GM21576 (cell line): ENCODE results near the gene MRM2.

Experiments used
- ATAC-seq: cut with Tn5 transposase; IDR thresholded peaks from one replicate; pipeline ENCODE4 v1.9.1; 2021; ENCODE audit warnings: mild to moderate bottlenecking, moderate library complexity; ENCODE audit not compliant: unreplicated experiment

Gene MRM2

DNA sequence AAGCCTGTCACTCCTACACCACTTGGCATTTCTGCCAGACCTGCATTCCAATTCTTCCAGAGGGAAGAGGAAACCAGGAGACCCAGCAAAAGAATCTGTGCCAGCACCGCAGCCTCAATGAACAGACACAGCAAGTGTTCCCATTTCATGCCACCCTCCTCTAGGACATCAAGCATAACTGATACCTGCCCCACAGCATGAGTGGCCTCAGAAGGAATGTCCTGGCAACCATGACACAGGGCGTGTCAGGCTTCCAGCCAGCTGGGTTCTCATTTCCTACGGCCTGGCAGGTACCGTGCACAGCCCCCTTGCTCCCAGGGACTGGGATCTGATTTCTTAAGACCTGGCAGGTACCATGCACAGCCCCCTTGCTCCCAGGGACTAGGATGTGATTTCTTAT lies 17.1 kb downstream of the MRM2 start:
- ATAC-seq: no peak

DNA sequence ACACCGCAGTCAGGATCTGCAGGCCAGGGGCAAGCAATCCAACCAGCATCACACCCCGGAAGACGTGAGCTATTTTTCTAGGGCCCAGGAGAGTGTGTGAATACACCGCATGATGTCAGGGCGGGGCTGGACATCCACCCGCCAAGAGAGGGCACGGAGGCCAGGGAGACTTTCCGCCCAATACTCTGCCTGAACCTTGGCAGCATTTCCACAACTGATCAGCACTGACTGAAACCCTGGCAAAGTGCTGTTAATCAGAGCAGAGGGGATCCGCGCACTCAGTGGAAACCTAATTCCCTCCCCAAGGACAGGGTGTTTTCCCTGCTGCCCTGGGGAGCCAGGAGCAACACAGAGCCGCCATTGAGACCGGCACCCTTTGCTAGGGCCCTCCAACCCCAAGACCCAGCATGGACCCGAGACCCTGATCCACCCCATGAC lies 17.5 kb downstream of the MRM2 start:
- no peak for ATAC-seq

DNA sequence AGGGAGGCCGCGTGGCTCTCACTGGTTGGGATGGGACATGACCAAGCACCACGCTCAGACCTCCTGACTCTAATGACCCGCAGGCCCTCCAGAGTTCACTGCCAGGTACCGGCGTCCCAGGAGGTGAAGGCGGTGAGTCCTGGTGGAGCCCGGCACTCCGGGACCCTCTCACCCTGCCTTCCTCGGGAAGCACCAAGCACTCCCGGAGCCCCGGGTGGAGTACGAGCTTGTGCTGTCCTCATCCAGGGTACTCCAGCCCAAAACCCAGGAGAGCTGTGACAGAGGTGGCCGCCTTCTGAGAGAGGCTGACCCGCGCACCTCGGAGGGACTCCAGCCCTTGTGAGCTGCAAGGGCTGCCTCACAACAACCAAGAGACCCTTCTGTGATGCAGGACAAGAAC lies 18.7 kb downstream of the MRM2 start:
- no peak for ATAC-seq

DNA sequence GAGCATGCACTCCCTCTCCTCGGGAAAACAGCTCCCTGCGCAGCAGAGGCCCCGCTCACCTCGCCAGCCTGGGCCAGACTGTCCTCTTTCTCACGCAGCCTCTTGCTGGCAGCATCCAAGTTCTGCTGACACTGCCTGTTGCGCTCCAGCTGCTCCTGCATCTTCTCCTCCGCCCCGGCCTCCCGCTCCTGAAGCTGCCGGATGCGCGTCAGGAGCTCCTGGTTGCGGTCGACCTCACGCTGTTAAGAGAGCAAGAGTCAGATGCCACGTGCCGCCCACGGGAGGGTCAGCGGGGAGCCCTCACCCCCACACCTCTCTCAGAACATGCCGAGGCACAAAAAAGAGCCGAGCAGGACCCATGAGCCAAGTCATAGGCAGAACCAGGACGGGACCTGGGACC lies 19.5 kb downstream of the MRM2 start:
- no peak for ATAC-seq

DNA sequence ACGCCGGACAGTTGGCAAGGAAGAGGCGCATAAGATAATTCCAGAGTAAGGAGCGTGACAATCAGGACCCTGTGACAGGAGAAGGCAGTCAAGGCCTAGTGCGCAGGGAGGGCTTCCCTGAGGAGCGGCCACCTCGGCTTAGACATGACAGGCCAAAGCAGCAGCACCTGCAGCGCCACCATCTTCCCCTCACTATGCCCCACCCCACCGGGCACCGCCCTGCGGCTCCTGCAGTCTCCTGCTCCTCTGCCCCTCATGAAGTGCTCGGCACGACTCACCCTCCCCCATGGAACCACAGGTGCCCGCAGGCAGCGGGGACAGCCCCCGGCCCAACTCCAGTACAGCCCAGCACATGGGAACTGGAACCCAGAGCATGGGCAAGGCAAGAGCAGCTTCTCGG lies 21.1 kb downstream of the MRM2 start:
- ATAC-seq: no peak

DNA sequence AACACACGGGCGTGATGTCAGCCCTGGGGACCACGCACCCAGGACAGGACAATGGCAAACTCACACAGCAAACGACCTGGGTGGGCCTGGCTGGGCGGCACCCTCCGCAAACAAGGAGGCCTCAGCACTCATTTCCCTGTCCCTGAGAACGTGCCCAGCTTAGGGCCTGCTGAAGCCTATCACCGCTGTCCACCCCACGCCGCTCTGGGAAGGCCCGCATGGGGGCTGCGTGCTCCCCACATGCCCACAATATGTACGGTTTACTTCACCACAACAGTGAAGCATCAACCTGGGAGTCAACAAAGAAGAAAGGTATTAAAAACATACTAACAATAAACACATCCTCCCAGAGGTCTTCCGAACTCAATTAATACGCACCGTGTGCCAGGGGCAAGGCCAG lies 21.5 kb downstream of the MRM2 start:
- no peak for ATAC-seq

DNA sequence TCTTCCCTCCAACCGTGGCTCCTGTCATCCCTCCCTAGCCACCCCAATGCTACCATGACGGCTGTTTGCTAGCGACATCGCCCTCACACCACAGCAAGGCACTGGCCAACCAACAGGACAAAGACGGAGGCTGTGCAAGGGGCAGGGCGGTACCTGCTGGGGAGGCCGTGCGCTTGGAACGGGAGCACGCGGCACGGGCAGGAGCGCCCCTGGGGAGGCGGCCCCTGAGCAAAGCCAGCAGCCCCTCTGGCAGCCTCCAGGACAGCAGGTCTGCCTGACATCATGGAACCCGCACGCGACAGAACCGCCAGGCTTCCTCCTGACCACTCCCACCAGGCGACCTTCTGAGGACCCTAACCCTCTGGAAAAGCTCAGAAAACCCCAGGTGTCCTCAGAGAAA lies 22.0 kb downstream of the MRM2 start:
- ATAC-seq: no peak

DNA sequence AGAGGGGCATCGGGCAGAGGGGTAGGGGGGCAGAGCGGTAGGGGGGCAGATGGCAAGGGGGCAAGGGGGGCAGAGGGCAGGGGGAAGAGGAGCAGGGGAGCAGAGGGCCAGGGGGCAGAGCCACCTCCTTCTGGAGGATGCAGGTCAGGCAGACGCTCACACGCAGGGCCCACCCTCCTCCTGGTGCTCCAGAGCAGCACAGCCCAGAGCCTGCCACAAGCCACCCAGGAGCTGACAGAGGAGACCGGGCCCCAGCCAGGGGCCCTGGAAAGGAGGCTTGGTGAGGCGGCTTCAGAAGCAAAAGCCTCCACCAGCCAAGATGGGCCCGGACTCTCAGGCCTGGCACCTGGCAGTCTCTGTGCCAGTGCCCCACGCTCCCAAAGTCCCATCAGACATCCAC lies 22.4 kb downstream of the MRM2 start:
- ATAC-seq: no peak

DNA sequence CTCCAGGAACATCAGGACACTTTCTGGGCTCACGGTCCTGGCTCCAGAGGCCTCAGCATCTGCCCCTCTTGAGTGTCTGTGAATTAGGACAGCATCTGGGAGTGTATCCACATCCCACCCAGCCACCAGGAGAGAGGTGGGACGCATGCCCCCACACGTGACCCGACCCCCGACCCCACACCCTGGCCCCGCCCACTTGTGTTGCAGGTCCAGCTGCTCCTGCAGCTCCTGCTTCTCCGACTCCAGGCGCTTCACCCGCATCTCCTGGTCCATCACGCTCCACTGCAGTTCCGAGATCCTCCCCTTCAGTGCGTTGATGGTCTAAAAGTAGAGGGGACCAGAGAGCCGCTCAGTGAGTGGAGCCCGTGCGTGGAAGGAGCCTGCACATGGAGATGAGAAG lies 22.9 kb downstream of the MRM2 start:
- ATAC-seq: no peak

DNA sequence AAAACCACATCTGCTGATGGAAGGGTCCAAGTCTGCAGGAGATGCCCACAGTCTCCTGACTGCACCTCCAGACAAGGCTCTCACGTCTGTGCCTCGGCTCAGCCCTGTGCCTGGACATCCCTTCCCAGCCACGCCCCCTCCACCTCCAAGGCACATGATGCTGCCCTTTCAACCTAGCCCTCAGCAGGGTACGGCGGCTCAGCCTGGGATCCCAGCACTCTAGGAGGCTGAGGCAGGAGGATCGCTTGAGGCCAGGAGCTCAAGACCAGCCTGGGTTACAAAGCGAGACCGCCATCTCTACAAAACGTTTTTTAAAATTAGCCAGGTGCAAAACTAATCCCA lies 23.6 kb downstream of the MRM2 start:
- ATAC-seq: no peak

DNA sequence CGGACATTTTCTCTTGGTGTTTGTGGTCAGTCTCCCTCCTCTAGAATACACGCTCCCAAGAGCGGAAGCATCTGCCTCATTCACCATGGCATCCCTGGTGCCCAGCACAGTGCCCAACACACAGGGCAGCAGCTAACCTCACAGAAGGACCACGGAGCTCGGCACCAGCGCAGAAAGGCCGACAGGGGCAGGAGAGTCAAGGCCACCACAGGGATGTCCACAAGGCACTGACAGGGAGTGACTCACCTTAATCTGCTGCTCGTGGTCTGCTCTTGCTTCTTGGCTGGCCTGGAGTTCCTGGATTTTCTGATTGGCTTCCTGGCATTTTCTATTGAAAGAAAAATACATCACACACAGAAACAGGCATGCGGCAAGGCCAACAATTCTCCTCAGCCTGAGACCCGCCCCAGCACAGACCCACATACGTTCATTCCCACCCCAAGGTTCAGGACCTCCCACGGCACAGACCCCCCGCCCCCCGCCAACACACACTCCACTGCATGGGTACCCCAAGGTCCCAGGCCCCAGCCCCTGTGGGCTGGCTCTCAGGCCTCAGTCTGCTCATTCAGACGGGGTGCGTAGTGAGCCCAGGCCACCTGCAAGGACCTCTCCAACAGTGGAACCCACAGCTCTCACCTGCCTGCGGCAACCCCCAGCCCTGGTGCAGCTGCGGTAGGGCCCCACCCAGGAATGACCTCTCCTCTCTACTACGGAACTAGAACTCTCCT lies 24.1 kb downstream of the MRM2 start:
- ATAC-seq: no peak

DNA sequence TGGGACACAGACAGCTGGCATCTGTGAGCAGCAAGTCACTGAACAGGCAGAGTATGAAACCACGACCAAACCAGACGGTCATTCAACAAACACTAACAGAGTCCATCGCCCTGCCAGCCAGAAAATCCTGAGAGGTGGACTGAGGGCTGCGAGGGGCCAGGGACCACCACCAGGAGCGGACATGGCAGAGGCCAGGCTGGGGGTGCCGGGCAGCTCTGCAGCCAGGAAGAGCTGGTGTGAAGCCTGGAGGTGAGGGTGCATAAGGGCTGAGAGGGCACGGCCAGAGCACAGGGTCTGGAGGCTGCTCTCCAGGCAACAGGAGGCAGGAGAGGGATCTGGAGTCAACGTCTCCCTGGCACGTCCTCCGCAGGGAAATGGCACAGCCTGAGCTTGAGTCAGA lies 24.8 kb downstream of the MRM2 start:
- no peak for ATAC-seq

DNA sequence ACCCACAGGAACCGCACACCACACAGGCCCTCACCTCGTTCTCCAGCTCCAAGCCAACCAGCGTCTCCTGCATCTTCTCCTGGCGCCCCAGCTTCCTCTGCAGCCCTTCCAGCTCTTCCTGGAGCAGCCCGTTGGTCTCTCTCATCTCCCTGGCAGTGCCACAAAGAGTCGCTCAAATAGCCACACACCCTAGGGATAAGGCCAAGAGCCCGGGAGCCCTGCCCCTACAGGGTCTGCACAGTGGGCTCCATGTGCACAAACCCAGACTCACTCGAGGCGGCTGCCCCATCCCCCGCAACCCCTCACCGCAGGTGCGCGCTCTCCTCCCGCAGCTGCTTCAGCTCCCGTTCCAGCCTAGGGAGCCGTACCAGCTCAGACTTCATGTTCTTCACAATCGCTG lies 26.2 kb downstream of the MRM2 start:
- ATAC-seq: no peak

DNA sequence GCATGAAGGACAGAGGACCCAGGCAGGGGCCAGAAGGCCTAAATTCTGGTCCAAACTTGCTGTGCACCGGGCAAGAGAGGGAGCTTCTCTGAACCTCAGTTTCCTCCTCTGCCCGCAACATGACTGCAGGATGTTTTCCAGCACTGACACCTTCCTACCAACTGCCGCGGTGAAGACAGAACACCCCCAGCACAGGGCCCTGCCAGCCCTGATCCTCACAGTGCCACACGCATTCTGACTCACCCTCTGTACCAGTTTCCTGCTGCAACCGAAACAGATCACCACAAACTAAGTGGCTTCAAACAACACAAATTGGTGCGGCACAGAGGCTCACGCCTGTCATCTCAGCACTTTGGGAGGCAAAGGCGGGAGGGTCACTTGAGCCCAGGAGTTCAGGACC lies 27.4 kb downstream of the MRM2 start:
- ATAC-seq: no peak

DNA sequence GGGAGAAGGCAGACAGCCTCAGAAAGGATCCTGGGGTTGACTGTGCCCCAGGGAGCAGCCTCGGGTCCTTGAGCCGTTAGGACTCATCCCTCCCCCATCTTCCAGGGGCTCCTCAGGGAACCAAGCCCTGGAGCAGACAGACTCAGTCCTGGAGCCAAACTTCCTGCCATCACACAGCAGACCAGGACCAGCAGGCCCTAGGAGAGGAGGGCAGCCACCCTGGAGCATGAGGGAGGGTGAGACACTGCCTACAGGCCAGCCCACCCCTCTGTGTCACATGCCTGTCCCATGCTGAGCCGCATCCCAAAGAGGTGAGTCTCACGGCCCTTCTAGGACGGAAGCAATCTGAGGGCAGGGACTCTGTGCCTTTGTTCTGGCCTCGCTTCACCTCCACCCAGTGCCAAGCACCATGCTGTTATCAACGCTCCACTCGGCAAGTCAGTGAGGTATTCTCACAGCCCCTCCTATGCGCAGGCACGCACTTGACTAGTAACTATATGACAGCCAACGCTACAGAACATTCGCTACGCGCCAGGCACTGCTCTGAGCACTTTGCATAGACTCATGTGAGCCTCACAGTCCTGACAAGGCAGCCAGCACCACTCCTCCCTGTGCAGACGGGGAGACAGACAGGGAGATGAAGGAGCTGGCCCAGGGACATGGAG lies 28.3 kb downstream of the MRM2 start:
- no peak for ATAC-seq

DNA sequence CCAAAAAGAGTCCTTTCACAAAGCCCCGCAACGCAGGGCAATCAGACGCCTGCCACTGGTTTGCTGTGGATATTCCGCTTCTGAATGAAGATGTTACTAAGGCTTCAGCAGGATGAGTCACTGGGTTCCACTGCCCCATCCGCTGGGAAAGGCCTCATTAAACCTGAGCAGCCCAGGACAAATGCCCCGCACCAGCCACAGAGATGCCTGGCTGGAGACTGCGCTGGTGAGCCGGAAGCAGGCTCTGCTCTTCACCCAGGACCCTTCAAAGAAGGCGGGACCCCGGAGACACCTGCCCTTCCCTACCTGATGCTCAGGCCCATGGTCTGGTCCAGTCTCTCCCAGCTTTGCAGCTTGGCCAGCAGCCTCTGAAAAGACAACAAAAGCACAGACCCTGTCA lies 29.1 kb downstream of the MRM2 start:
- ATAC-seq: no peak

DNA sequence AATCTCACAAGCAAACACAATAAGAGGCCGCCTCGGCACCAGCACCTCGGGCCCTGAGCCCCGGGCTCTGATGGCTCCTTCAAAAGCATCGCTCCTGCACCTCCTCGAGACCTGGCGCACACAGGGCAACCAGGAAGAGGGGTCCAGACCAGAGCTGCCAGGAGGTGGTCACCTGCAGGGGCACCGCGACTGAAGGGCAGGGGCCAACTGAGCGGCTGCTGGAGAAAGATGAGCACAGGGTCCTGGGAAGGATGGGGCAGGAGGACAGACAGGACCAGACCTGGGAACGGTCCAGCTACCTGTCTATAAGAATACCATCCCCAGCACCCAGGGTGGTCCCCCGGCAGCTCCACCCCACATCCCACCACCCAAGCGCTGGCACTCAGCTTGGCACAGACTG lies 30.1 kb downstream of the MRM2 start:
- no peak for ATAC-seq

DNA sequence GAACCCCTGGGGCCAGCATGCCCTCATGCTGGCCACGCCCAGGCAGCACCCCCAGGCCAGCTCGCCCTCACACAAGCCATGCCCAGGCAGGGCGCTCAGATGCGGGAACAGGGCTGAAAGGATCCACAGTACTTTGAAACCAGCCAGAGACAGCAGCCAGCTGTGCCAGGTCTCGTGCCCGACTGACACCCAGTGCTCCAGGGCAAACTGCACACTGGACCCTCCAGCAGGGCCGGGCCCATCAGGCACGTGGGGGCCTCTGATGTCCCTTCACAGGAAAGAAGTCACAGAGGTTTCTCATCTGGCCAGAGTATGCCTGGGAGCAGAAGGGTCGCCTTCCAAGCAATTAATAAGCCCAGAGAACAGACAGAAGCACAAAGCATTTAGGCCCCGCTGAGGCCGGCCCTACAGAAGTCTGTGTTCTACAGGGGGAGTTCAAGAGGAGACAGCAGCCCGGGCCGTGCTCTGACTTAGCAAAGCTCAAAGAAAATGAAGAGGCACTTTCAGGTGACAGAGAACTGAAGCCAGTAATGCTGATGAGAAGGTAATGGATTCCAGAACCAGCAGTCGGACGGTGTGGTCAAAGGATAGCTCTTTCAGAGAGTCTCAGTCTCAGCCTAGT lies 30.6 kb downstream of the MRM2 start:
- no peak for ATAC-seq

DNA sequence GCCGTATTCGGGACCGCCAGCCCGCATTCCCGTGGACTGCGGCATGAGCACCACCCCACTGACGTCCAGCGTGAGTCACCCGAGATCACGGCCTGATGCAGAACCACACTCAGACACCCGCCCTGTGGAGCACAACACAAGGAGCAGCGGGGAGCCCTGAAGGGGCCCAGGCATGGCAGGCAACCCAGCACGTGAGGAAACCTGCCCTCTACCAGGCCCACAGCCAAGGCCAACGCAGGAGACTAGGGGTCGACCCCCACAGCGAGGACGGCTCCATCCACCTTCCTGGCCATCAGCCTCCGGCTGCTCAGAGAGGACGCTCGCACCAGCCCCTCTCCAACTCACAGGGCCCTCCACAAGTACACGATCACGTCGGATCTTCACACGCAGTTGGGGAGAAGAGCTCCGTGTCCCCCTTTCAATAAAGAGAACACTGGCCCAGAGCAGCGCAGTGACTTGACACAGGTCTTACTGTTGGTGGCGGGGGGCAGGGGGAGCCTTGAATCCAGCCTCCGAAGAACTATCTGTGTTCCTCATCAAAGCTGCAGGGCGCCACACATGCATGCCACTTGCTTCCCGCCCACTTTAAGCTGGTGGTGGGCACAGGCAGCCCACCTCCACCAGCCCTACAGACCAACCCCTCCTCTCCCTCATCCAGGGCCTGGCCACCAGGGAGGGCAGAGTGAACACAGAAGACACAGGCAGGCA lies 31.3 kb downstream of the MRM2 start:
- ATAC-seq: no peak

DNA sequence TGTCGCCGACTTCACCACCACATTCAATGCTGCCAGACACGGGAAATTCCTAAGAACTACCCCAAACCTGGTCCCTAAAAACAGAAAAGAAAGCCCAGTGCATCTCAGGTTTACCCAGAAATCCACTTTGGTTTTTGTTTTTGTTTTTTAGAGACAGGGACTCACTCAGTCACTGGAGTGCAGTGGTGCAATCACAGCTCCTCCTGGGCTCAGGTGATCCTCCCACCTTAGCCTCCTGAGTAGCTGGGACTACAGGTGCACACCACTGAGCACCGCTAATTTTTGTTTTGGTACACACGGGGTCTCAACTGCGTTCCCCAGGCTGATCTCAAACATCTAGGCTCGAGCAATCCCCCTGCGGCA lies 32.1 kb downstream of the MRM2 start:
- no peak for ATAC-seq

DNA sequence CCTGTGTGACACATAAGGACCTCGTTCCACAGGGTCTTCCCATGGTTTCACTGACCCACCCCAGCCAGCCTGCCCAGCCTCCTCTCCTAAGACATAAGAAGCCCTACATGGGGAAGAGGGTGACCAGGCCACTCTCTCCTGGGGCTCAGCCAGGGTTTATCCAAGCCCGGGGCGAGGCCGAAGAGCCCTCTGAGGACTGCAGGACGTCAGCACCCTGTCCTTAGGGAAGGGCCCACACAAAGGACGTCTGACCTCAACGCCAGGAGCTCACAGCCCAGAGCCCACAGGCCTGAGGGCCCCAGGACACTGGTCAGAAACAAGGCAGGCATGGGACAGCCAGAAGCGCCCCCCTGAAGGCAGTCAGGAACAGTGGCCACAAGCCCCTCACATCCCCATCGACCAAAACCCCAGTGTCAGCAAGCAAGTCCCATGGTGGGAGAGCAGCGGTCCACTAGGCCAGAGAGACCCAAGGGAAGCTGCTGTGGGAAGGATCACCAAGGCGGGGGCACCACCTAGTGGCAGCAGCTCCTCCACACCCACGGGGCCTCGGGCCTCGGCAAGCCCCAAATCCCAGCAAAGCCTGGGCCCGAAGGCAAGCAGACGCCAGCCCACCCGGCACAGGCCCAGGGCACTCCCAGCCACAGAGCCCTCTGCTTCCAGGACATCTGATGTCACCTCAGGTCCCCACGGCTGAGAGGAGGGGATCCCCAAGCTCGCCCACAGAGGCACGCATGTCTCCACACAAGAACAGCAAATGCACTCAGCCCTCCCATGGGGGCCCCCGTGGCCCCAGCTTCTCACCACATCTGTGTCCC lies 32.7 kb downstream of the MRM2 start:
- ATAC-seq: no peak
